ENCODE data around the gene PRAMEF27.
"Not testable (repeated sequence)": the region's sequence is repeated elsewhere in the genome, so short reads cannot be mapped to it uniquely, and the experiment has no call there.

Gene PRAMEF27

GRCh38 chr1:13056475-13056874, at the start of gene PRAMEF27:
PRAMEF27 (minus strand) TSS chr1:13056575; CDS start chr1:13053659, 2,916 bp downstream.
- DNase-seq: not testable (repeated sequence)

GRCh38 chr1:13070474-13070873, 14.1 kb upstream of the PRAMEF27 start, which contains the start of gene PRAMEF25:
PRAMEF25 (plus strand) TSS chr1:13070774; CDS start chr1:13073694, 2,920 bp downstream.
- not testable (repeated sequence) for DNase-seq

- not testable (repeated sequence) for DNase-seq
Measured at GRCh38 chr1:13019846-13020245, 36.5 kb downstream of the PRAMEF27 start.

- DNase-seq: not testable (repeated sequence)
Measured at GRCh38 chr1:13011932-13012331, 44.4 kb downstream of the PRAMEF27 start.

GRCh38 chr1:13009348-13009747, 47.0 kb downstream of the PRAMEF27 start:
- DNase-seq: not testable (repeated sequence)

GRCh38 chr1:13005732-13006131, 50.6 kb downstream of the PRAMEF27 start:
- DNase-seq: not testable (repeated sequence)
